PFSK-1 (cell line): ENCODE data around the gene SOS2.

ENCODE experiments used
- FOXP2 ChIP-seq: optimal IDR thresholded peaks from 2 replicates; pipeline ENCODE3; 2011; ENCODE audit warnings: borderline replicate concordance, control low read depth, inconsistent platforms; ENCODE audit not compliant: insufficient read depth; ENCODE audit errors: extremely low read length, extremely low read depth
- POLR2AphosphoS5 ChIP-seq: IDR thresholded peaks from 2 replicates; pipeline ENCODE4 v1.6.1; 2012; ENCODE audit warnings: low read depth, mild to moderate bottlenecking, control low read depth, low read length, moderate library complexity
- SIN3A ChIP-seq: IDR thresholded peaks from 2 replicates; pipeline ENCODE4 v1.6.1; 2012; ENCODE audit warnings: mild to moderate bottlenecking, low read length, moderate library complexity, borderline replicate concordance; ENCODE audit not compliant: insufficient read depth
- TAF1 ChIP-seq: IDR thresholded peaks from 2 replicates; pipeline ENCODE4 v1.6.1; 2012; ENCODE audit warnings: low read length, control low read depth, borderline replicate concordance; ENCODE audit not compliant: insufficient read depth
- TF ChIP-seq, protein P1 (sequence below), 2 experiments: IDR thresholded peaks; 2 replicates each; pipeline versions ENCODE4 v1.6.1 to v1.8.0; 2011 to 2012; ENCODE audit warnings: low read depth in 2 of 2, low read length in 2 of 2, control low read depth in 1 of 2, inconsistent platforms in 1 of 2, mild to moderate bottlenecking in 1 of 2, moderate library complexity in 1 of 2; ENCODE audit not compliant: insufficient read depth in 1 of 2

DNA sequence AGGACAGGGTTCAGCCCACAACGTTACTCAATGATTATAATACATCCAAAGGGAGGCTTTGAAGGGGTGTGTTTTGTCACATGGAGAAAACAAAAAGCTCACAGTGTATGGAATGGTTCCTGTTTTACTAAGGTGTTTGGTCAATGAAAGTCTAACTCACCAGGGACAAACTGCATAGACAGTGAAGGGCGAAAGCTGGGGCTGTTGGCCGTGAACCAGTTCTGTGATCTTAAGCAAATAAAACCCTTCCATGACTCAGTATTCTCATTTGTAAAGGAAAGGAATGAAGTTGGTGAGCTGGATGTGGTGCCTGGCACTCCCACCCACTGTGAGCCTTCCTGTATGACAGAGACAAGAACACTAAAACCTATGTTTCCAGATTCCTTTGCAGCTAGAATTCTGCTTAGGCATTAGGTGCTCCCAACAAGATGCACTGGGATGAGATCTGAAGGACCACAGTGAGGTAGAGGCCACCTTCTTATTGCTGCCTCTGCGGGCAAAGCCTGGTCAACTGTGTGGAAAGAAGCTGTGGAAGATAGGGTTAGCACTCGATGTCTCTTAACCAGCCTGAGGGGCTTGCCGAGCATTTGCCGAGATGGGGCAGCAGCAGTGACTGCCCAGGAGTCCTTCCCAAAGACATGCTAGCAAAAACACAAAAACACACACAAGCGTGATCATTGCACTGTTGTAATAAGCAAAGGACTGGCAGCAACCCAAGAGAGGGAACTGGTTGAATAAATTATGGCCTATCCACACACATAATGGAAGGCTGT lies 163.5 kb downstream of the SOS2 start:
- TF ChIP-seq TAF1 (no peak), POLR2AphosphoS5 (no peak), SIN3A (no peak), FOXP2 (no peak)
- TF ChIP-seq, protein P1, sequence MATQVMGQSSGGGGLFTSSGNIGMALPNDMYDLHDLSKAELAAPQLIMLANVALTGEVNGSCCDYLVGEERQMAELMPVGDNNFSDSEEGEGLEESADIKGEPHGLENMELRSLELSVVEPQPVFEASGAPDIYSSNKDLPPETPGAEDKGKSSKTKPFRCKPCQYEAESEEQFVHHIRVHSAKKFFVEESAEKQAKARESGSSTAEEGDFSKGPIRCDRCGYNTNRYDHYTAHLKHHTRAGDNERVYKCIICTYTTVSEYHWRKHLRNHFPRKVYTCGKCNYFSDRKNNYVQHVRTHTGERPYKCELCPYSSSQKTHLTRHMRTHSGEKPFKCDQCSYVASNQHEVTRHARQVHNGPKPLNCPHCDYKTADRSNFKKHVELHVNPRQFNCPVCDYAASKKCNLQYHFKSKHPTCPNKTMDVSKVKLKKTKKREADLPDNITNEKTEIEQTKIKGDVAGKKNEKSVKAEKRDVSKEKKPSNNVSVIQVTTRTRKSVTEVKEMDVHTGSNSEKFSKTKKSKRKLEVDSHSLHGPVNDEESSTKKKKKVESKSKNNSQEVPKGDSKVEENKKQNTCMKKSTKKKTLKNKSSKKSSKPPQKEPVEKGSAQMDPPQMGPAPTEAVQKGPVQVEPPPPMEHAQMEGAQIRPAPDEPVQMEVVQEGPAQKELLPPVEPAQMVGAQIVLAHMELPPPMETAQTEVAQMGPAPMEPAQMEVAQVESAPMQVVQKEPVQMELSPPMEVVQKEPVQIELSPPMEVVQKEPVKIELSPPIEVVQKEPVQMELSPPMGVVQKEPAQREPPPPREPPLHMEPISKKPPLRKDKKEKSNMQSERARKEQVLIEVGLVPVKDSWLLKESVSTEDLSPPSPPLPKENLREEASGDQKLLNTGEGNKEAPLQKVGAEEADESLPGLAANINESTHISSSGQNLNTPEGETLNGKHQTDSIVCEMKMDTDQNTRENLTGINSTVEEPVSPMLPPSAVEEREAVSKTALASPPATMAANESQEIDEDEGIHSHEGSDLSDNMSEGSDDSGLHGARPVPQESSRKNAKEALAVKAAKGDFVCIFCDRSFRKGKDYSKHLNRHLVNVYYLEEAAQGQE (IDR thresholded peaks at IDR 0.05; ENCODE audit: insufficient read depth in 1 of 2, low read depth in 2 of 2, low read length in 2 of 2), result no peak
